GM21447 (cell line): ENCODE data around the gene C2CD4C.
"Not testable (repeated sequence)": the region's sequence is repeated elsewhere in the genome, so short reads cannot be mapped to it uniquely, and the experiment has no call there.

Experiments
- ATAC-seq: cut with Tn5 transposase; IDR thresholded peaks from one replicate; pipeline ENCODE4 v1.9.1; 2021; ENCODE audit not compliant: unreplicated experiment

Gene C2CD4C

DNA sequence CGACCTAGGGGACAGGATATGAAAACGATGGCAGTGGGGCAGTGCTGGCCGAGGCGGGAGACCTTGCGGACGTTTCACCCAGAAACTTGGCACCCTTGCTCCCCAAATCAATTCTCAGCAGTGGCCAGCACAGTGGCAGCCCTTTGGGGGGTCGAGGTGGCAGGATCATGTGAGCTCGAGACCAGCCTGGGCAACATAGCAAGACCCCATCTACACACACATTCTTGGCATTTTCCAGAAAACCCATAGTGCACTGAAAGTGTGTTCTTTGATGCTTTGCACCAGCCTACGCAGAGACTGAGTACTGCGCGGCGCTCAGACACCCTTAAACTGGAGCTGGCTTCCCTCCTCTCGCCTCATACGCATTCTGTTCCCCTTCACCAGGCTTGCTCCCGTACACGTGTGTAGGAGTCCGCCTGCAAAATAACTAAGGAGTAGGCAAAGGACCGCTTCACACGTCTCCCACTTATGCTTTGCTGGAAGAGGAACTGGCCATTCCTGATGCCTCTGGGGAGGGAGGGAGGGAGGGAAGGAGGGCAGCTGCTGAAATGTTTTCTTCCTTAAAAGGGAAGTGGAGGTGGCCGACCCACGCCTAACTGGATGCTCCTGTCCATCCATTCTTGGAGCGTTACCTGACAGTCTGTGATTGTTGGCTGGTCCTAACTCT is 40.9 kb downstream of the C2CD4C start:
- ATAC-seq = no peak

GRCh38 chr19:367561-367960 is 41.4 kb downstream of the C2CD4C start:
- no peak for ATAC-seq

DNA sequence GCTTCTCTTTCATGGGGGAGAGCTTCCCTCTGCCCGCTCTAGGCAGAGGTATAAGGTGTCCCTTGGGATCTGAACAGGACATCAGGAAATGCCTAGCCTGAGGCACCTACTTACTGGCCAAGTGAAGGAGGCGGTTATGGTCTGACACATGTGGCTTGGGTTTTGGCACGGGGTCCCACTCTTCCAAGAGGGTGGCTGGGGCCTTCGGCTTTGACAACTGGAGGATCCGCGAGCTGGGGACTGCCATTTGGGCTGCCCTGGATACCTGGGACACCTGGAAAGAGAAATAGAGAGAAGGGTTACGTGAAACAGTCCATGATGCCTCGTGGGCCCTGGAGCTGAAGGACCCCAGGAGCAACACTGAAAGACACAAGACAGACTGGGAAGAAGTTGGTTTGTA is 42.0 kb downstream of the C2CD4C start:
- ATAC-seq = no peak

- ATAC-seq = no peak
Measured at GRCh38 chr19:366205-366783, 42.7 kb downstream of the C2CD4C start.

GRCh38 chr19:364496-365287 is 44.3 kb downstream of the C2CD4C start:
- no peak for ATAC-seq

GRCh38 chr19:362683-363082 is 46.3 kb downstream of the C2CD4C start:
- no peak for ATAC-seq

GRCh38 chr19:362154-362553 is 46.8 kb downstream of the C2CD4C start:
- ATAC-seq = no peak

GRCh38 chr19:359653-359925 is 49.4 kb downstream of the C2CD4C start:
- ATAC-seq = no peak

- ATAC-seq = not testable (repeated sequence)
Measured at GRCh38 chr19:355536-355935, 53.4 kb downstream of the C2CD4C start.
